BJ (cell line): Measurements from ENCODE around the gene CWF19L1. TPM values are rescaled to one million over a fixed set of nuclear protein-coding genes. Genes with fewer than 3 reads are reported as not detected.

Source experiments
- CTCF ChIA-PET: fragments of 350-600 bp; formaldehyde crosslinking; extraction: SDS; loops from one replicate; lab custom pipeline; 2021; ENCODE audit warnings: antibody characterized with exemption, inconsistent platforms; lab: Yijun Ruan, JAX
- POLR2A ChIA-PET: fragments of 300-600 bp; sonication (Branson Sonifier 250); formaldehyde crosslinking; extraction: SDS; loops from one replicate; lab custom pipeline; 2021; ENCODE audit warnings: antibody characterized with exemption; lab: Charles Lee
- DNase-seq: peaks from one replicate; pipeline ENCODE4 v3.0.0-alpha.2; 2011; ENCODE audit warnings: low read depth
- H3K27me3 ChIP-seq: 2 replicates; pipeline ENCODE4 v1.6.0; 2011; ENCODE audit warnings: low read length; ENCODE audit not compliant: control insufficient read depth, insufficient read depth
- H3K36me3 ChIP-seq: 2 replicates; pipeline ENCODE4 v1.5.1; 2011; ENCODE audit warnings: low read length; ENCODE audit not compliant: control insufficient read depth, insufficient read depth
- H3K4me3 ChIP-seq: 2 replicates; pipeline ENCODE4 v1.5.1; 2011; ENCODE audit warnings: low read depth, mild to moderate bottlenecking, control low read depth, low read length
- polyA plus RNA-seq: library from polyadenylated mRNA; depleted of rRNA; stranded (reverse); fragments of >200 nt; gene quantifications from 2 replicates; pipeline ENCODE4 v1.2.3, GENCODE V29; 2011
- TF ChIP-seq, protein P1 (sequence below): IDR thresholded peaks from 2 replicates; pipeline ENCODE4 v1.5.1; 2011; ENCODE audit warnings: low read depth, mild to moderate bottlenecking, control low read depth, inconsistent platforms, low read length, moderate library complexity; ENCODE audit not compliant: insufficient read depth

Gene CWF19L1
- polyA plus RNA-seq, 1 experiment = 14.9 TPM

DNA sequence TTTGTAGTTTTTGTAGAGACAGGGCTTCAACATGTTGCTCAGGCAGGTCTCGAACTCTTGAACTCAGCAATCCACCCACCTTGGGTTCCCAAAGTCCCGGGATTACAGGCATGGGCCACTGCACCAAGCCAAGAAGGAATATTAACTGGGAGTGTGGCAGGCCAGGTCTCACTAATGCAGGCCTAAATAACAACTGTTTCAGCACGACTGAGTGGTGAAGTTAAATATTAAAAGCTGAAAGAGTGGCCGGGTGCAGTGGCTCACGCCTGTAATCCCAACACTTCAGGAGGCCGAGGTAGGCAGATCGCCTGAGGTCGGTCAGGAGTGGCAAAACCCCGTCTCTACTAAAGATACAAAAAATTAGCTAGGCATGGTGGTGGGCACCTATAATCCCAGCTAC, 59.2 kb downstream of the CWF19L1 start:
- TF ChIP-seq, protein P1, sequence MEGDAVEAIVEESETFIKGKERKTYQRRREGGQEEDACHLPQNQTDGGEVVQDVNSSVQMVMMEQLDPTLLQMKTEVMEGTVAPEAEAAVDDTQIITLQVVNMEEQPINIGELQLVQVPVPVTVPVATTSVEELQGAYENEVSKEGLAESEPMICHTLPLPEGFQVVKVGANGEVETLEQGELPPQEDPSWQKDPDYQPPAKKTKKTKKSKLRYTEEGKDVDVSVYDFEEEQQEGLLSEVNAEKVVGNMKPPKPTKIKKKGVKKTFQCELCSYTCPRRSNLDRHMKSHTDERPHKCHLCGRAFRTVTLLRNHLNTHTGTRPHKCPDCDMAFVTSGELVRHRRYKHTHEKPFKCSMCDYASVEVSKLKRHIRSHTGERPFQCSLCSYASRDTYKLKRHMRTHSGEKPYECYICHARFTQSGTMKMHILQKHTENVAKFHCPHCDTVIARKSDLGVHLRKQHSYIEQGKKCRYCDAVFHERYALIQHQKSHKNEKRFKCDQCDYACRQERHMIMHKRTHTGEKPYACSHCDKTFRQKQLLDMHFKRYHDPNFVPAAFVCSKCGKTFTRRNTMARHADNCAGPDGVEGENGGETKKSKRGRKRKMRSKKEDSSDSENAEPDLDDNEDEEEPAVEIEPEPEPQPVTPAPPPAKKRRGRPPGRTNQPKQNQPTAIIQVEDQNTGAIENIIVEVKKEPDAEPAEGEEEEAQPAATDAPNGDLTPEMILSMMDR = no peak
- H3K27me3 ChIP-seq = no peaks in the 10 kb centered on the region
- H3K4me3 ChIP-seq = no peak overlapping the region
- ChIA-PET CTCF (no interaction called here), POLR2A (no interaction called here)
- no peak for DNase-seq
- peaks cover 3% of the 10 kb centered on the region for H3K36me3 ChIP-seq

DNA sequence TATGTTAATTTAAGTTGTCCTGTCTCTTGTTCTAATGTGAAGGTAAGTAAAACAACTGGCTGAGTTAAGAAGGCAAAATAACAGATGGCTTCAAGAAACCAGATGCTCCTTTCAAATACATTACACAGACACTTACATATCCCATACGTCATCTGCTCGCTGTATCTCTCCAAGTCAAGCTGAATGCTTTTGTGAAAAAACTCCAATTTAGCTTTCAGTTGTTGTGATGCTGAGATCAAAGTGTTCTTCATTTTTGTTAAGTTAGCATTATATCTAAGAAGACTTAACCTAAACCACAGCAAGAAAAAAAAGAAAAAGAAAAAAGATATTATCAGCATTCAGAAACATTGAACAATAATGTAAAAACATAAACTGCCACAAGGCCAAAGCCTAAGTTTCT, 63.1 kb downstream of the CWF19L1 start:
- POLR2A ChIA-PET = no interaction called here
- Histone ChIP-seq H3K27me3 (no peaks in the 10 kb centered on the region), H3K36me3 (peaks cover 8% of the 10 kb centered on the region), H3K4me3 (no peak overlapping the region)
- CTCF ChIA-PET = no interaction called here
- no peak for DNase-seq
- TF ChIP-seq, protein P1 = no peak

DNA sequence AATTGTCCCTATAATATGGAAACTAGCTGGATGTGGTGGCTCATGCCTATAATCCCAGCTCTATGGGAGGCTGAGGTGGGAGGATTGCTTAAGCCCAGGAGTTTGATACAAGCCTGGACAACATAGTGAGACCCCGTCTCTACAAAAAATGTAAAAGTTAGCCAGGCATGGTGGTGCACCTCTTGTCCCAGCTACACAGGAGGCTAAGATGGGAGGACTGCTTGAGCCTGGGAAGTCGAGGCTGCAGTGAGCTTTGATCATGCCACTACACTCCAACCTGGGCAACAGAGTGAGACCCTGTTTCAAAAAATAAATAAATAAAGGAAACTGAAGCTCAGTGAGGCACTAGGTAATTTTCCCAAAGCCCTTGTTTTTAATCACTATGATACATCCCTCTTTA, 65.9 kb downstream of the CWF19L1 start:
- TF ChIP-seq, protein P1 = no peak
- peaks cover 5% of the 10 kb centered on the region for H3K36me3 ChIP-seq
- no peaks in the 10 kb centered on the region for H3K27me3 ChIP-seq
- CTCF ChIA-PET = no interaction called here
- DNase-seq = no peak
- H3K4me3 ChIP-seq = no peak overlapping the region
- POLR2A ChIA-PET = no interaction called here

DNA sequence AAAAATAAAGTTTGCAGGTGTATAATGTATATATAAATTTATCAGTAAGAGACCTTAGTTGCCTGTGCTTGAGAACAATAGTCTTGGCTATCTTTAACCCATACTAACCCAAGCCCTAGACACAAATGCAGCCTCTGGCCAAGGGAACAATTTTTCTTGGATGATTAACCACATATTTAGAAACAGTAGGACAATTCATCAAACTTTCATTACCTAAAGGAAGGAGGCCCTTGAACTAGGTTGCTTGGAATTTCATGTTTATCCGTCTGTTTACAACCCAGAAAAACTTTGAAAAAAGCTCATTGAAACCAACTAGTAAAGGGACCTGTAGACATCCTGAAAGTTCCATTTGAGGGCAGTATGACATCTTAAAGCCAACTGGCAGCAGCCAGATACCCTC, 72.7 kb downstream of the CWF19L1 start:
- no peak overlapping the region for H3K4me3 ChIP-seq
- TF ChIP-seq, protein P1 = no peak
- H3K36me3 ChIP-seq = peaks cover 5% of the 10 kb centered on the region
- no peak for DNase-seq
- CTCF ChIA-PET = no interaction called here
- H3K27me3 ChIP-seq = no peaks in the 10 kb centered on the region
- POLR2A ChIA-PET = interaction anchor here (0.6 kb wide), 1 partner anchor 66 kb away, joined by 5 read pairs; no protein-coding TSS in a partner anchor

DNA sequence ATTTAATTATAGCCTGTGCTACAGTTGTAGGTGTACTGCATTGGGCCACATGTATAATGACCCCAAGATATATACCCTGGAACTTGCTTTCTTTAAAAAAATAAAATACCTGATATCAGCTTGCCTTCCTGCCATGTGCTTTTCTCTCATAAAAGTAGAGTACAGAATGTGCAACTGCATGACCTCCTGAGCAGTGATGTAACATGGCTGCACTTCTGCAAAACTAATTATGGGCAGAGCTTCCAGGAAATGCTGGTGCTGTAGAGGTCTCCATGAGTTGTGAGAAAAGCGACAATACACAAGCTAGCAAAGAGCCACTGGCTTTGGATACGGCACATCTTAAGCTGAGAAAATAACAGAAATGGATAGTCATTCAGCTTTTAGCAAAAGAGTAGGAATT, 75.1 kb downstream of the CWF19L1 start:
- H3K27me3 ChIP-seq = no peaks in the 10 kb centered on the region
- TF ChIP-seq, protein P1 = no peak
- DNase-seq = no peak
- CTCF ChIA-PET = interaction anchor here (0.9 to 1.3 kb wide), 3 partner anchors 21 to 37 kb away, joined by 3 read pairs; no protein-coding TSS in a partner anchor
- peaks cover 5% of the 10 kb centered on the region for H3K36me3 ChIP-seq
- no peak overlapping the region for H3K4me3 ChIP-seq
- POLR2A ChIA-PET = no interaction called here
